A673 (cell line): ENCODE measurements around the gene ANKRD13B.

Source experiments
- CTCF ChIP-seq: fragments of 300-800, 200-600 bp; sonication (generic); conservative IDR thresholded peaks from 2 replicates; pipeline ENCODE4 v1.5.1; 2017; ENCODE audit warnings: low read depth, mild to moderate bottlenecking, antibody characterized with exemption, low read length, moderate library complexity, mixed read lengths
- EZH2 ChIP-seq: fragments of 200-600 bp; sonication (generic); IDR thresholded peaks from 2 replicates; pipeline ENCODE4 v1.6.1; 2017; ENCODE audit warnings: borderline replicate concordance, low read depth, mild to moderate bottlenecking, mixed read lengths, antibody characterized with exemption, low read length; ENCODE audit not compliant: poor library complexity, severe bottlenecking

GRCh38 chr17:29620271-29620670 is 27.3 kb downstream of the ANKRD13B start:
- no peak for TF ChIP-seq CTCF
- no peak for TF ChIP-seq EZH2
